SK-N-SH (cell line): Measurements from ENCODE around the gene GTPBP8. TPM values are rescaled to one million over a fixed set of nuclear protein-coding genes. Genes with fewer than 3 reads are reported as not detected.

Source experiments
- CTCF ChIA-PET: fragments of 300-600, 350-600 bp; formaldehyde crosslinking; extraction: SDS; loops from one replicate; lab custom pipeline; 2021; lab: Yijun Ruan, JAX
- POLR2A ChIA-PET: fragments of 350-600 bp; sonication (Branson Sonifier 250); formaldehyde crosslinking; extraction: SDS; loops from one replicate; lab custom pipeline; 2020; ENCODE audit warnings: antibody characterized with exemption, inconsistent platforms; lab: Yijun Ruan, JAX
- DNase-seq: peaks from one replicate; pipeline ENCODE4 v3.0.0; 2012
- H2AFZ ChIP-seq: fragments of 200-600 bp; sonication (generic); 2 replicates; pipeline ENCODE4 v1.8.1; 2016; ENCODE audit warnings: antibody characterized with exemption, mild to moderate bottlenecking, low read depth
- H3F3A ChIP-seq: fragments of 200-600 bp; sonication (generic); replicated peaks from 2 replicates; pipeline ENCODE3; 2016; ENCODE audit warnings: antibody characterized with exemption, mild to moderate bottlenecking; ENCODE audit not compliant: insufficient read depth
- H3K27ac ChIP-seq, 2 experiments: fragments of 200-500 bp in 1 of 2; fragments of 200-600 bp in 1 of 2; sonication (Bioruptor generic) in 1 of 2; sonication (generic), shearing (Covaris generic) in 1 of 2; 2 replicates each; pipeline versions ENCODE4 v1.5.1 to v1.6.1; 2014 to 2016; ENCODE audit warnings: low read depth in 2 of 2, inconsistent platforms in 1 of 2, low read length in 1 of 2, mild to moderate bottlenecking in 1 of 2, mixed read lengths in 1 of 2
- H3K27me3 ChIP-seq: fragments of 200-600 bp; sonication (generic), shearing (Covaris generic); 2 replicates; pipeline ENCODE4 v1.6.1; 2016; ENCODE audit warnings: mixed run types; ENCODE audit not compliant: insufficient read depth
- H3K36me3 ChIP-seq, 2 experiments: fragments of 200-500 bp in 1 of 2; fragments of 200-600 bp in 1 of 2; sonication (Bioruptor generic) in 1 of 2; sonication (generic) in 1 of 2; replicated peaks in 1 of 2; 2 replicates each; pipeline versions ENCODE3 to v1.5.1; 2014 to 2016; ENCODE audit warnings: low read length in 1 of 2, mild to moderate bottlenecking in 1 of 2; ENCODE audit not compliant: insufficient read depth in 2 of 2, control insufficient read depth in 1 of 2
- H3K4me1 ChIP-seq, 2 experiments: fragments of 200-500 bp in 1 of 2; fragments of 200-600 bp in 1 of 2; sonication (Bioruptor generic) in 1 of 2; sonication (generic), shearing (Covaris generic) in 1 of 2; 2 replicates each; pipeline versions ENCODE4 v1.5.1 to v1.6.1; 2014 to 2016; ENCODE audit warnings: low read depth in 1 of 2, low read length in 1 of 2, mixed run types in 1 of 2; ENCODE audit not compliant: insufficient read depth in 2 of 2, control insufficient read depth in 1 of 2
- H3K4me2 ChIP-seq: fragments of 200-600 bp; sonication (generic), shearing (Covaris generic); 2 replicates; pipeline ENCODE4 v1.6.1; 2017; ENCODE audit warnings: mixed run types
- H3K4me3 ChIP-seq, 2 experiments: fragments of 200-500 bp in 1 of 2; fragments of 200-600 bp in 1 of 2; sonication (Bioruptor generic) in 1 of 2; sonication (generic), shearing (Covaris generic) in 1 of 2; 2 replicates each; pipeline versions ENCODE4 v1.5.1 to v1.8.1; 2014 to 2016; ENCODE audit warnings: low read depth in 2 of 2, inconsistent platforms in 1 of 2, low read length in 1 of 2, mild to moderate bottlenecking in 1 of 2, mixed read lengths in 1 of 2, moderate library complexity in 1 of 2
- H3K79me2 ChIP-seq: fragments of 200-600 bp; sonication (generic); 2 replicates; pipeline ENCODE4 v1.8.1; 2017; ENCODE audit warnings: mild to moderate bottlenecking; ENCODE audit not compliant: insufficient read depth
- H3K9ac ChIP-seq: fragments of 200-600 bp; sonication (generic); 2 replicates; pipeline ENCODE4 v1.6.1; 2017; ENCODE audit warnings: mixed run types
- H3K9me2 ChIP-seq: fragments of 200-600 bp; sonication (generic); 2 replicates; pipeline ENCODE4 v1.6.1; 2017; ENCODE audit warnings: mixed run types
- H3K9me3 ChIP-seq: fragments of 200-600 bp; sonication (generic); 2 replicates; pipeline ENCODE4 v1.6.1; 2017; ENCODE audit warnings: mixed run types, mild to moderate bottlenecking, moderate library complexity
- H4K20me1 ChIP-seq: fragments of 200-600 bp; sonication (generic); 2 replicates; pipeline ENCODE4 v1.6.1; 2017; ENCODE audit warnings: mild to moderate bottlenecking, mixed run types; ENCODE audit not compliant: insufficient read depth
- FOXM1 ChIP-seq: IDR thresholded peaks from 2 replicates; pipeline ENCODE4 v1.4.0; 2012; ENCODE audit warnings: low read depth, mild to moderate bottlenecking
- MAX ChIP-seq: IDR thresholded peaks from 2 replicates; pipeline ENCODE4 v1.4.0; 2012; ENCODE audit warnings: low read depth
- MEF2A ChIP-seq: IDR thresholded peaks from 2 replicates; pipeline ENCODE4 v1.4.0; 2012; ENCODE audit warnings: low read depth, borderline replicate concordance
- MXI1 ChIP-seq: IDR thresholded peaks from 2 replicates; pipeline ENCODE4 v1.6.1; 2012; ENCODE audit warnings: mild to moderate bottlenecking, low read depth, low read length, improper control_type of control experiment
- PBX3 ChIP-seq: IDR thresholded peaks from 2 replicates; pipeline ENCODE4; 2012
- RAD21 ChIP-seq: IDR thresholded peaks from 2 replicates; pipeline ENCODE4 v1.6.1; 2012; ENCODE audit warnings: mild to moderate bottlenecking, low read length
- RCOR1 ChIP-seq: fragments of 150-350 bp; IDR thresholded peaks from 2 replicates; pipeline ENCODE4 v1.6.1; 2017; ENCODE audit warnings: antibody characterized with exemption, low read length
- REST ChIP-seq: IDR thresholded peaks from 2 replicates; pipeline ENCODE4 v1.6.1; 2012; ENCODE audit warnings: mild to moderate bottlenecking, low read depth, low read length, moderate library complexity
- SIN3A ChIP-seq: IDR thresholded peaks from 2 replicates; pipeline ENCODE4 v1.6.1; 2012; ENCODE audit warnings: low read depth, mild to moderate bottlenecking, low read length, moderate library complexity, borderline replicate concordance
- TAF1 ChIP-seq: IDR thresholded peaks from 2 replicates; pipeline ENCODE4 v1.6.1; 2012; ENCODE audit warnings: low read depth, mild to moderate bottlenecking, low read length, moderate library complexity, borderline replicate concordance
- TEAD4 ChIP-seq: IDR thresholded peaks from 2 replicates; pipeline ENCODE4 v1.4.0; 2012; ENCODE audit warnings: mild to moderate bottlenecking, borderline replicate concordance; ENCODE audit not compliant: insufficient read depth
- USF1 ChIP-seq: IDR thresholded peaks from 2 replicates; pipeline ENCODE4 v1.4.0; 2012; ENCODE audit warnings: low read depth, borderline replicate concordance
- USF2 ChIP-seq: fragments of 150-350 bp; IDR thresholded peaks from 2 replicates; pipeline ENCODE4 v1.6.1; 2017; ENCODE audit warnings: antibody characterized with exemption, low read length, low read depth, borderline replicate concordance
- ZBTB33 ChIP-seq: IDR thresholded peaks from 2 replicates; pipeline ENCODE4 v1.4.0; 2012; ENCODE audit warnings: low read depth, borderline replicate concordance
- WGBS: methylation state at CpG from one replicate; pipeline ENCODE4 v1.1.6; 2017; ENCODE audit warnings: low lambda C conversion rate; 5-methylcytosine and 5-hydroxymethylcytosine counted together
- polyA plus RNA-seq, 3 experiments: library from polyadenylated mRNA; depleted of rRNA; stranded (reverse); fragments of >200 nt; gene quantifications; 2 replicates each; pipeline ENCODE4 v1.2.3, GENCODE V29; 2012

The GTPBP8 gene
- polyA plus RNA-seq, 1 of the 3 experiments (the other 2 are of a cell fraction): 20.1 TPM

- Histone ChIP-seq H2AFZ (no peak overlapping the region), H3K9me2 (no peaks in the 10 kb centered on the region), H3K4me2 (no peak overlapping the region), H3K4me1 (no peaks in the 10 kb centered on the region; a peak in 1 of 4 replicates), H3K27me3 (no peaks in the 10 kb centered on the region; the same call in 1 of the 2 replicates), H3K4me3 (no peak overlapping the region), H3K9ac (no peak overlapping the region), H3K36me3 (no peaks in the 10 kb centered on the region), H3K9me3 (no peaks in the 10 kb centered on the region), H3K27ac (no peak overlapping the region), H4K20me1 (no peaks in the 10 kb centered on the region), H3F3A (no peaks in the 10 kb centered on the region), H3K79me2 (no peaks in the 10 kb centered on the region)
- TF ChIP-seq FOXM1 (no peak), TAF1 (no peak), RAD21 (no peak), PBX3 (no peak), TEAD4 (no peak), ZBTB33 (no peak), RCOR1 (no peak)
- CTCF ChIA-PET: interaction anchor here (0.8 to 3.3 kb wide), 4 partner anchors 239 to 394 kb away, joined by 3 to 20 read pairs (median 3); no protein-coding TSS in a partner anchor
- POLR2A ChIA-PET: interaction anchor here (0.7 kb wide), 1 partner anchor 292 kb away, joined by 3 read pairs; no protein-coding TSS in a partner anchor
- 80% methylated on average over 2 of the region's 2 CpGs for WGBS
- no peak for DNase-seq
Observed at GRCh38 chr3:112974178-112974517, 16.6 kb upstream of the GTPBP8 start.

GRCh38 chr3:112974894-112975293 is 15.9 kb upstream of the GTPBP8 start, which contains the start of gene CD200R1:
Gene CD200R1, minus strand, starts transcription at chr3:112975103. Its CDS starts 246 bp downstream, at chr3:112974857.
- no peaks in the 10 kb centered on the region for H3K9me3 ChIP-seq
- H3K4me3 ChIP-seq: no peak within 1 kb of the TSS
- no peaks in the 10 kb centered on the region; a peak in 1 of 4 replicates for H3K4me1 ChIP-seq
- no peak within 1 kb of the TSS for H3K27ac ChIP-seq
- WGBS: 69% methylated on average over 5 of the region's 5 CpGs
- ChIA-PET CTCF (interaction anchor here (0.8 to 3.3 kb wide), 5 partner anchors 240 to 394 kb away, joined by 3 to 20 read pairs (median 3); no protein-coding TSS in a partner anchor), POLR2A (no interaction called here)
- no peak within 1 kb of the TSS for H2AFZ ChIP-seq
- H3K27me3 ChIP-seq: no peaks in the 10 kb centered on the region; the same call in 1 of the 2 replicates
- no peaks in the 10 kb centered on the region for H3K36me3 ChIP-seq
- TF ChIP-seq SIN3A (no peak), MAX (no peak), REST (no peak), USF2 (no peak), USF1 (no peak), RAD21 (no peak), MEF2A (no peak), TEAD4 (no peak), MXI1 (no peak)
- H3K79me2 ChIP-seq: no peaks in the 10 kb centered on the region
- H3K9ac ChIP-seq: no peak within 1 kb of the TSS
- H4K20me1 ChIP-seq: no peaks in the 10 kb centered on the region
- H3K4me2 ChIP-seq: no peak within 1 kb of the TSS
- no peaks in the 10 kb centered on the region for H3F3A ChIP-seq
- H3K9me2 ChIP-seq: no peaks in the 10 kb centered on the region
- DNase-seq: no peak
